Activated B cell treated with CpG ODN at 0.5 μM for 24 hours (primary cell): ENCODE data around the gene TBC1D12. TPM values are rescaled to one million over a fixed set of nuclear protein-coding genes. Genes with fewer than 3 reads are reported as not detected.

Experiments
- ATAC-seq: fragments of 200-7000 bp; cut with Tn5 transposase; one replicate; pipeline ENCODE4 v1.10.0; 2021; ENCODE audit warnings: low read depth, mild to moderate bottlenecking, moderate library complexity
- CTCF ChIA-PET: fragments of 350-600 bp; sonication (Branson Sonifier 250); formaldehyde crosslinking; loops from one replicate; lab custom pipeline; 2021; ENCODE audit warnings: antibody characterized with exemption; lab: Charles Lee
- POLR2A ChIA-PET: fragments of 350-600 bp; sonication (Branson Sonifier 250); formaldehyde crosslinking; loops from one replicate; lab custom pipeline; 2021; ENCODE audit warnings: antibody characterized with exemption; lab: Charles Lee
- DNase-seq: peaks from one replicate; pipeline ENCODE4 v3.0.0; 2022
- H3K27ac Mint-ChIP-seq: one replicate; pipeline ENCODE4 v1.8.0; 2020; ENCODE audit warnings: mixed read lengths
- H3K27me3 Mint-ChIP-seq: one replicate; pipeline ENCODE4 v1.8.0; 2021; ENCODE audit warnings: mixed read lengths
- H3K36me3 Mint-ChIP-seq: one replicate; pipeline ENCODE4 v1.8.0; 2021; ENCODE audit warnings: low read depth, mixed read lengths
- H3K4me1 Mint-ChIP-seq: one replicate; pipeline ENCODE4 v1.8.0; 2021; ENCODE audit warnings: mixed read lengths
- H3K4me3 Mint-ChIP-seq: one replicate; pipeline ENCODE4 v1.8.0; 2020; ENCODE audit warnings: mild to moderate bottlenecking, mixed read lengths
- H3K9me3 Mint-ChIP-seq: one replicate; pipeline ENCODE4 v1.8.0; 2020; ENCODE audit warnings: mixed read lengths
- CTCF ChIP-seq: fragments of 200-600 bp; IDR thresholded peaks from one replicate; pipeline ENCODE4 v1.8.0; 2022; ENCODE audit warnings: antibody characterized with exemption, mild to moderate bottlenecking
- intact Hi-C: fragments of 100-400 bp; cut with micrococcal nuclease; formaldehyde crosslinking; loops from one replicate; pipeline ENCODE4 v1.15.1; 2024
- total RNA-seq: library from RNA; stranded (reverse); gene quantifications from 2 replicates; pipeline ENCODE4 v1.2.3, GENCODE V29; 2022

Gene TBC1D12
- total RNA-seq, 1 donor from 2014 or later, result 6.1 TPM

GRCh38 chr10:94461503-94461902 is 59.2 kb downstream of the TBC1D12 start:
- Mint-ChIP-seq H3K4me1 (peaks cover 3% of the 10 kb centered on the region), H3K4me3 (no peak overlapping the region), H3K9me3 (peaks cover 9% of the 10 kb centered on the region), H3K36me3 (peaks cover 29% of the 10 kb centered on the region), H3K27ac (no peak overlapping the region), H3K27me3 (no peaks in the 10 kb centered on the region)
- CTCF ChIA-PET, result interaction anchor here (0.5 kb wide), 1 partner anchor 78 kb away, joined by 4 read pairs; no protein-coding TSS in a partner anchor
- ATAC-seq (no peak), DNase-seq (no peak)
- POLR2A ChIA-PET, result no interaction called here
- no peak for TF ChIP-seq CTCF
- intact Hi-C loops, result no loop called here

GRCh38 chr10:94462130-94462529 is 59.8 kb downstream of the TBC1D12 start:
- Mint-ChIP-seq H3K27ac (no peak overlapping the region), H3K36me3 (peaks cover 28% of the 10 kb centered on the region), H3K4me3 (no peak overlapping the region), H3K4me1 (peaks cover 3% of the 10 kb centered on the region), H3K27me3 (no peaks in the 10 kb centered on the region), H3K9me3 (peaks cover 7% of the 10 kb centered on the region)
- ChIA-PET POLR2A (no interaction called here), CTCF (interaction anchor here (0.5 kb wide), 1 partner anchor 79 kb away, joined by 4 read pairs; no protein-coding TSS in a partner anchor)
- no peak for DNase-seq
- no peak for ATAC-seq
- intact Hi-C loops, result no loop called here
- TF ChIP-seq CTCF, result no peak

GRCh38 chr10:94465684-94466083 is 63.3 kb downstream of the TBC1D12 start:
- Mint-ChIP-seq H3K4me1 (peaks cover 3% of the 10 kb centered on the region), H3K9me3 (peaks cover under 1% of the 10 kb centered on the region), H3K36me3 (peaks cover 10% of the 10 kb centered on the region), H3K27ac (no peak overlapping the region), H3K27me3 (no peaks in the 10 kb centered on the region), H3K4me3 (no peak overlapping the region)
- DNase-seq (no peak), ATAC-seq (no peak)
- ChIA-PET CTCF (no interaction called here), POLR2A (no interaction called here)
- TF ChIP-seq CTCF, result no peak
- intact Hi-C loops, result no loop called here

DNA sequence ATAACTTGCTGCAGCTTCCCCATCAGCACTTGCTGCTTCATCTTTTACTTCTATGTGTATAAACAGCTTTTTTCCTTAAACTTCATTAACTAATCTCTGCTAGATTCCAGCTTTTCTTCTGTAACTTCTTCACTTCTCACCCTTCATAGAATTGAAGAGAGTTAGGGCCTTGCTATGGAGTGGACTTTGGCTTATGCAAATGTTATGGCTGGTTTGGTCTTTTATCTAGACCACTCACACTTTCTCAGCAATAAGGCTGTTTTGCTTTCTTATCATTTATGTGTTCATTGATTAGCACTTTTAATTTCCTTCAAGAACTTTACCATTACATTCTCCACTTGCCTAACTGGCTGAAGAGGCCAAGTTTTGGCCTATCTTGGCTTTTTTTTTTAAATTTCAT is 79.1 kb downstream of the TBC1D12 start:
- TF ChIP-seq CTCF, result no peak
- Mint-ChIP-seq H3K9me3 (peaks cover 7% of the 10 kb centered on the region), H3K36me3 (peaks cover 25% of the 10 kb centered on the region), H3K4me1 (no peaks in the 10 kb centered on the region), H3K4me3 (no peak overlapping the region), H3K27me3 (no peaks in the 10 kb centered on the region), H3K27ac (no peak overlapping the region)
- CTCF ChIA-PET, result no interaction called here
- DNase-seq, result no peak
- POLR2A ChIA-PET, result no interaction called here
- no peak for ATAC-seq
- intact Hi-C loops, result no loop called here

GRCh38 chr10:94483970-94484369 is 81.6 kb downstream of the TBC1D12 start:
- Mint-ChIP-seq H3K9me3 (peaks cover 15% of the 10 kb centered on the region), H3K4me3 (no peak overlapping the region), H3K27me3 (no peaks in the 10 kb centered on the region), H3K27ac (no peak overlapping the region), H3K4me1 (no peaks in the 10 kb centered on the region), H3K36me3 (peaks cover 26% of the 10 kb centered on the region)
- ATAC-seq (no peak), DNase-seq (no peak)
- CTCF ChIA-PET, result no interaction called here
- intact Hi-C loops, result no loop called here
- POLR2A ChIA-PET, result no interaction called here
- TF ChIP-seq CTCF, result no peak
